NCI-H2227 treated with DMSO at 0.1 percent for 48 hours (cell line): ENCODE results near the gene PAK5.
A peak's percentile ranks its signal among the peaks of the same experiment; 100 is the strongest.

Source experiments
- DNase-seq: peaks from one replicate; lab custom pipeline; 2025; lab: John Stamatoyannopoulos, UW

Gene PAK5

GRCh38 chr20:9575836-9576235 lies 263.0 kb downstream of the PAK5 start:
- no peak for DNase-seq

- no peak for DNase-seq
Observed at GRCh38 chr20:9574776-9575175, 264.1 kb downstream of the PAK5 start.

DNA sequence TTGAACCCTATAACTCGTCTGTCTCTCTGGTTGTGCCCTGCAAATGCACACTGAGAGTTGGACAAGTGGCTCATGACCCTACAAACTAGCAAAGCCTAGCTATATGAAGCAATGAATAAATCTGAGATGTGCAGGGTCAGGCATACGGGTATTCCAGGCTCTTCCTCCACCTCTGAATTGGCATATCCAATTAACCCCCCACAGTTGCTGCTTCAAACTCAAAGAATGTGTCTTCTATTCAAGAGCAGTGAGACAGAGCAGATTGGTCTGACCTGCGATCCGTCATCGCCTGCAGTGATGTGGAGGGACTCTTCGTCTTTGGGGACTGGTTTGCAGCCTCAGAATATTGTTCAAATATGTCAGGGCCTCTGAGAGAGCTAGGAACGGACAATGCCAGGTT lies 264.7 kb downstream of the PAK5 start:
- no peak for DNase-seq

DNA sequence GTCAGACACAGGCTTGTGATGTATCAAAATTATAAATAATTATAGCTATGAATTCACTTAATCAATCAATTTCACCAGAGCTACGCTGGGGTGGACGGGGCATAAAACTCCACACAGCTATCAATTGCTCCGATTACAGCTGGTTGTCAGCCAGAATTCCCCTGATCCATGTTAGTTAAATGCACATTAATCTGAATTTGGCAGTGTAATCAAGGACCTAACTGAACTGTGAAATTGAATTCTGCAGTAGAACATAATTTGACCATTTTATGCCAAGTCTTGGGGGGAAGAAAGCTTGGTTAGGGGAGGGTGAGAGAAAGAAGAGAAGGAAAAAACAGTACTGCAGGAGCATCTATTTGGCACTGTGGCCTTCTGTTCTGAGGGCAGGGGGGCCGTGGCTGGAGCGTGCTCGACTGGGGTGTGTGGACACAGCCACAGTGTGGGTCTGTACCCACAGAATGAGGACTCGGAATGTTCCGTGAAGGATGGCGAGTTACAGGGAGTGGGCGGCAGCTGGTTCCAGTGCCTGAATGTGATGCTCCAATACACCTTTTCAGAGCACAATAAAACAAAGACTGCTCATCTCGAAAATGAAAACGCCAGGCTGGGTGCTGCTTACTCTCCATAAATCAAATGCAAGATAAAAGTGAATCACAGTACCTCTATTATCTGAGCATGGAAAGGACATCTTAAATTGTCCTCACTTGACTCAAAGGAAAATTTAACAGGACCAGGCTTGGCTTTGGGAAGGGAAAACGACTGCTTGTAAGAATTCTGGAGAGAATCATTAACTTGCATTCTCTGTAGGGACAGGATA lies 265.3 kb downstream of the PAK5 start:
- peak; percentile 74 for DNase-seq

DNA sequence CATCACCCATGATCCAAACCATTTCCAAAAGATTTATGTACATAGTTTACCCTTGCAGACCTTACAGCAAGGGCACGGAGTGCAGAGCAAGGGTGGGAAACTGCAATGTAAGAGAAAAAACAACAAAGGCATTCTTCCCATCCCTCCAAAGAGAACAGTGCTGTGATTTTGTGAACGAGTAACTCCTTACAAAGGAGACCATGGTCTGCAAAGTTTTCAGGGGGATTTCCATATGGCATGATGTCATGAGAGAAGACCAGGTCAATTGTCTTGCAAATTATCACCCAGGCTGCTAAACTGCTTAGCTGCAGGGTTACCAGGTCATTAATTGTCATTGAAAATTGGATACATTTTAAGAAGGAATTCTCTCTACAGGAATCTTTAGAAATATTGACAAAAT lies 266.2 kb downstream of the PAK5 start:
- DNase-seq, result peak; percentile 19

- no peak for DNase-seq
Observed at GRCh38 chr20:9571783-9572182, 267.1 kb downstream of the PAK5 start.

- no peak for DNase-seq
Observed at GRCh38 chr20:9570612-9571011, 268.3 kb downstream of the PAK5 start.

DNA sequence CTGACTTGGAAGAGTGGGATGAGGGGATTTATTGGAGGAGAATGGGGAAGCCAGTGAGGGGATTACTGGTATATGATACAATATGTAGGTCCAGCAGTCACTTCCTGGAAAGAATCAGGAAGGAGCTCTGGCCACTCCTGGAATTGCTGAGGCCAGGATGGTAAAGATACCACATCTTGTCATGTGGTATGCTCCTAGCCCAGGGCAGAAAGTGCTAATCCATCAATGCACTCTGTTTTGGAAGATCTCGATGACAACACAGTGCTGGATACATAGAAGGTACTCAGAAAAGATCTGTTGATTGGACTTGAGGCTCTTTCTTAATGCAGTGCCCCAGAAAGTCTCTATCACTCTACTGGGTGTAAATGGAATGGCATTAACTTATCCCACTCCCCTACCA lies 271.9 kb downstream of the PAK5 start:
- DNase-seq, result no peak

GRCh38 chr20:9565910-9566550 lies 272.8 kb downstream of the PAK5 start:
- no peak for DNase-seq

GRCh38 chr20:9557411-9557810 lies 281.5 kb downstream of the PAK5 start:
- no peak for DNase-seq

- DNase-seq, result no peak
Observed at GRCh38 chr20:9555781-9556180, 283.1 kb downstream of the PAK5 start.

DNA sequence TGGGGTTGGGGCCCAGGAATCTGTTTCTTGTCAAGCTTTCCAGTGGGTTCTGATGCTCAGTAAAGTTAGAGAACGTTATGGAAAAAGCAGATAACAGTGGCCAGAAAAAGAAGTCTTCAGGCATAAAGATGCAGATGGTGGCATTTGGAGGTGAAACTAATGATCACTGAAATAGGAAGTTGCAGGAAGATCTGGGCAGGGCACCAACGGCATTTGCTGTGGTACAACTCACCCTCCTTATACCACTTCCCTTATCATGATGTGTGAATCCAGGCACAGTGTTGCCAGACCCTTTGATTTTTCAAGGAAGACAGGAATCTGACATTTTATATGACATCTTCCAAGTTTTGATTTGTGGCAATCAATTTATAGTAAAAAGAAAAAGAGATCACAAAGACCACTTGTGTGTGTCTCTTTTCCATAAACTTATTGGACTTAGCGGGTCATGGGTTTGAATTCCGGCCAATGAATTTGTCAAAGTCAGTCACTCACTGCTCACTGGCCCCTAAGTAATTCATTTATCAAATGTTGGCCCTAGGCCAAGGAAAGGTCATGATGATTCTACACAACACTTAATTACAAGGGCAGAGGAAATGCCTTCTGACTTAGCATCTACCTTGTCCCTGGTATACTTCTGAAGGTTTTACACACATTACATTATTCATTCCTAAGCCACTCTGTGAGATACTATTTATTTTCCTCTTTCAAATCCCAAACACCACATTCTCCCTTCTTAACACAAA lies 286.9 kb downstream of the PAK5 start:
- no peak for DNase-seq

DNA sequence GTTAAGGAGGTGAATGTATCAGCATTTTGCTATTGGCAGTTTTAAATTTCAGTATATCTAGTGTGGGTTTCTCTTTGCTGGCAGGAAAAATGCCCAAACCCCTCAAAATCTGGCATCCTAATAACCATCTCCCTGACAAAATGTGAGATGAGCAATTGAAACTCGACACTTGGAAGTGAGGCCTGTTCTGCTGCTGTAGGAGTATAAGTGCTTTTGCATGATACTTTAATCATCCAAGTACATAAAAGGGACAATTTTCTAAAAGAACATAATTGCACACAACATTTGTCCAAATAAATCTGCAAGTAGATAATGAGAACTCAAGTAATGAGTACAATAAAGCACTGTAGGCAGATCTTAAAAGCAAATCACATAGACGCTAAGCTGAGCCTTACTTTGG lies 288.0 kb downstream of the PAK5 start:
- DNase-seq, result peak; percentile 73

GRCh38 chr20:9550283-9550682 lies 288.6 kb downstream of the PAK5 start:
- DNase-seq, result no peak

DNA sequence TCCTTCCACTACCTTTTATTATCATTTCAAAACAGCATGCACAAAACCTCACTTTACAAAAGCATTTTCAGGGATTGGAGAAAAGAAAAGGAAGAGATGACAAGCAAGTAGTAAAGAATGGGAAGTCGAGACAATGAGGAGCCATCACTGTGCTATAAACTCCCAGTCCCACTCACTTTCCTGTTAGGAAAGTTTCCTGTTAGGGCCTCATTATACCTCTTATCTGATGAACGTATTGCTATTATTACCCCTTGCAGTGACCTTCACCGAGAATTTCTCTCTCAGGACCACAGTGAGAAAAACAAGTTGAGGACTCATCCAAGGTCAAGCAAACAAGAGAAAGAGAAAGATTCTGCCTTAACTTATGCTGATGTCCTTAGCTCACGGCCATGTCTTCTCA lies 295.7 kb downstream of the PAK5 start:
- no peak for DNase-seq

- DNase-seq, result no peak
Observed at GRCh38 chr20:9535449-9535848, 303.4 kb downstream of the PAK5 start.

DNA sequence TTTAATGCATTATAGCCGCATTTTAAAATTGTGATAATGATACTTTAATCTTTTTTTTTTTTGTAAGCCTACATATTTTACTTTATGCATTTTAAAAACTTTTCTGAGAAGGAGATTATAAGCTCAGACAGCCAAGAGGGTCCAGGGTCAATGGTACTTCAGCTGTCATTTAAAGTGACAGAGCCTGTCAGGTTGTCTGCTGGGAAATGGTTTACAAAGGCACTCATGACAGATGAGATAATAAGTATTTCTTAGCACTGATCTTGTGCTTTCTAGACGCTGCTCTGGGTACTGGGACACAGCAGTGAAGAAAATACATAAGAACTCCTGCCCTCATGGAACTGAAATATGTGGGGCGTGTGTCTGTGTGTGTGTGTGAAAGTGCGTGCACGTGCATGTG lies 304.9 kb downstream of the PAK5 start:
- DNase-seq, result peak; percentile 66

DNA sequence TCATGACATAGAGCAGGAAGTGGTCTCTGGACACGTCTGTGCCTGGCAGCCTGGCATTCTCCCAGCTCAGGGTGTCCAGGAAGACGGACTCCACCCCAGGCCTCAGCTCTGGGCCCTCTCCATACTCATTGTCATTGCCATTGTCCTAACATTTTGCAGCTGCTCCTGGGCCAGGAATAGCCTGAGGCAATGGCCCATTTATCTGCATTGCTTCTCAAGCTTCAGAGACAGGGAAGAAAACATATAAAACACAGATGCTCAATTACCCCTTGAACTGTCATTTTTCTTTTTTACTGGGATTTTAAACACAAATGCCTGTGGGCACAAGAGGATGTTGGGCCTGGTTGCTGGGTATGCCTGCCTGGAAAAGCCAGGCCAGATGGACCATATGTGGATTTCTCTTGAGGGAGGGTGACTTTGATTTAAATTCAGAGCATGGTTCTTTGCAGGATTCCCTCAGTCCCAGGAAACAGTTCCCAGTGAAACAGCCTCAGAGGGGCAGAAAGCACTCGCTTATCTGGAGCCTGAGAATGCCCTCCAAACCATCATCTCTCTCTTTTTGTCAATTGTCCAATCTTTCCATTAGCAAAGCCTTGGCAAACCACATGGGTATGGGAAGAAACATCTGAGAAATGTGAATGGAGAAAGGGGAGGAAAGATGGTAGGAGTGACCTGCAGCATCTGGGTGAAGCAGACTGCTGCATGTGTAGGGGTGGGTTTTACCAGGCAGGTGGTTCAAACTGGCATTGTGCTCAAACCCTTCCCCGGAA lies 306.6 kb downstream of the PAK5 start:
- no peak for DNase-seq

DNA sequence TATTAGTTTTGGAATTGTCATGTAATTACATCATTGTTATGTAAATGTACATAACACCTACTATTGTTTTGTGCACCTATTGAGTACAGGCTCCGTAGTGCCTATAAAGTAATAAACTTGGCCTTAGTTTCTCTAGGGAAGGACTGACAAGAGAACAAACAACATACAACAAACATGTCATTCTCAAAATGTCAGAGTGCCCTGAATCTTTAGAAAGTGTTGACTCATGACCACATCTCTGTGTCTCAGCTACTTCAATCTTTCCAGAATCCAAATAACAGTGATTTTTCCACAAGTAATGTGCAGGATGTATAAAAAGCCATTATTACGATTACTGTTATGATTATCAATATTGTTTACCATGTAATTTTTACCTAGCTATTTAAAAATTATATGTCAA lies 307.3 kb downstream of the PAK5 start:
- DNase-seq, result no peak

- DNase-seq, result no peak
Observed at GRCh38 chr20:9523636-9524035, 315.2 kb downstream of the PAK5 start.

DNA sequence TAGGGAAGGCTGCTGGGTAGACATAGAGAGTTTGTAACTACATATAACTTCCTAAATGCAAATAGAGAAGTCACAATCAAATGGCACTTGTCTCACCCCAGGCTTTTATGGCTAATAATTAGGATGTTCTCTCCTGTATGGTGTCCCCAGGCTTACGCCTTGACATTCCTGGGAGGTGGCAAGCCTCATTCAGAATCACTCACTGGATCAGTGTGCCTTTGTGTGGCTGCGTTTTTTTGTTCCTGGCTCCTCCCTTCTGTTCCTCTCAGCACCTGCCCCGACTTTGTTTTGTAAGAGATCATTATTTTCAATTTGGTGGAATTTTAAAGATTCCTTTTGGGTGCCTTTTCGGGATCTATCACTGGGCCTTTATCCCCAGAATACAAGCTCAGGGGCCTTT lies 318.8 kb downstream of the PAK5 start:
- DNase-seq, result no peak

- peak; percentile 90 for DNase-seq
Observed at GRCh38 chr20:9518576-9519175, 320.2 kb downstream of the PAK5 start.
